ENCODE measurements around the gene GPR55.

Gene GPR55

DNA sequence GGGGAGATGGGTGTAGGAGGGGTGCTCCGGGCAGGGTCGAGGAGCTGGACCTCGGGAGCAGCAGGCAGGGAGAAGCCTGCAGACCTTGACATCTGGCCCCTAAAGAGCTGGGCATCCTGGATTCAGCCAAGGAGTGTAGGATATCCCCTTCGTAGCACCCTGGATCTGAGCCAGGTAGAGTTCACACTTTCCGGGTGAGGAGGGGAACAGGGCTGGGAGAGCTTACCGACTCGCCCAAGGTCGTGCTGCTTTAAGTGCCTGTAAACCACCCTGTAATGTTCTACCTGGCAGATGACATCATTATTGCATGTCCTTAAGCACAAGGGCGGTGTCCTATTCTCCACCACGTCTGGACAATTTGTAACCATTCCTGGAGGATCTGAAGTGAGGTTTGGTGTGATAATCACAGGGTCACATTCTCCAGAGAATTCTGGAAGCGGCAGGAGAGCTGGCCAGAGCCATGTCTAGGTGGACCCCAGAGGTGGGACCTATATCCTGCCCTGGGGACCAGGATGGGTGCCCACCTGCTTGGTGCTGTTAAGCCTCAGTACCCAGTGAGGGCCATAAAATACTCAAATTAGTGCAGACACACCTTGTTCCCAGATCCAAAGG lies 45.7 kb downstream of the GPR55 start:
- peak; percentile 52 for DNase-seq (ENCODE audit: low spot score)

- DNase-seq (ENCODE audit: low spot score) = no peak
These were observed 46.3 kb downstream of the GPR55 start for GRCh38 chr2:230878599-230879188.

- no peak for DNase-seq (ENCODE audit: low spot score)
These were observed 47.1 kb downstream of the GPR55 start for GRCh38 chr2:230877759-230878598.

GRCh38 chr2:230877116-230877758 lies 47.8 kb downstream of the GPR55 start:
- no peak for DNase-seq (ENCODE audit: low spot score)

DNA sequence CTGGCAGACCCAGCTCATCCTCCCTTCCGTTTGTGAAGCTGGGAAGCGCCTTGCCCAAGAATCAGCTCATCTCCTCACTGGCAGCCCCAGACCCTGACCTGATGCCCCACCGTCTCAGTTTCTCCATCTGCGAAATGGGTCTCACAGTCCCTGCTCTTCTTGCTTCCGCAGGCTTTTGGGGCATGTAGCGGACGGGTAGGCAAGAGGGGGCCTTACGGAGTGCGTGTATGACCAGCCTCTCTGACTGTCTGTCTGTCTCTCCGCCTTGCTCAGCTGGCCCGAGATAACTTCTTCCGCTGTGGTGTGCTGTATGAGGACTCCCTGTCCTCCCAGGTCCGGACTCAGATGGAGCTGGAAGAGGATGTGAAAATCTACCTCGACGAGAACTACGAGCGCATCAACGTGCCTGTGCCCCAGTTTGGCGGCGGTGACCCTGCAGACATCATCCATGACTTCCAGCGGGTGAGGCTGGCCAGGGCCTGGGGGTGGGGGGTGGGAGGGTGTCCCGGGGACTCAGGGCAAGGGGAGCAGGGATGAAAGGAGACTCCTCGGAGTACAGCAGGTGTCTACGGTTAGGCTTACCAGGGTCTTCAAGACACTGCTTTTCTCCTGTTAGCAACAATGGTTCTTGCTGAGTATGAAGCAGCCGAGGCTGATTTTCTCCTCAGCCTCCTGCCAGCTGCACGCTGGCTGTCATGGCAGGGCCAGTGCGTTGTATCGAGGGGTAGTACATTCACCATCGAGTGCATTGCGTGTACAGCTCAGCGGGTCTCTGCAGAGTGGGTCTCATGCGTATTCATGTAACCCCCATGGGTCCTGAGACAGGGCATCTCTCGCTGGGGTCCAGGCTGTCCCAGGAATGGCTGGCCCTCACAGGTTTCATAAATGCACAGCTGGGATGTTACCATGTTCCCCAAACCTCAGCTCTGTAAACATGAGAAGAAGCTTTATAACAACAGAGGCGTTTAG lies 49.4 kb downstream of the GPR55 start:
- DNase-seq (ENCODE audit: low spot score) = no peak

DNA sequence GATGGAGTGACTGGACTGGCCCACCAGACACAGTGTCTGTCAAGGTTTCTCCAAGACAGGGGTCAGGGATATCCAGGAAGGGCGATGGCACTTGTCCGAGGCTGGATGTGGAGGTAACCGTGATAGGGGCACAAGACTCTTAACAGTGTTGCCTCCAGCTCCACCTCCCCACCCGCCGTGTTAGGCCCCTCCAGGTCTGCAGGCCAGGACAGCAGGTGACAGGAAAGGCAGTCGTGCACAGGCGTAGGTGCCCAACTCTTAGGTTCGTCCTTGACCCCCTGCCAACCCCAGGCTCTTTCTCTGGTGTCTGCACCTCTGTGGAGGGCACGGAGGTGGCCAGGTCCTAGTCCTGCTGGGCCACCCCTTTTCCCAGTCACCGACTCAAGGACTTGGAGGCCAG lies 50.2 kb downstream of the GPR55 start:
- no peak for DNase-seq (ENCODE audit: low spot score)

DNA sequence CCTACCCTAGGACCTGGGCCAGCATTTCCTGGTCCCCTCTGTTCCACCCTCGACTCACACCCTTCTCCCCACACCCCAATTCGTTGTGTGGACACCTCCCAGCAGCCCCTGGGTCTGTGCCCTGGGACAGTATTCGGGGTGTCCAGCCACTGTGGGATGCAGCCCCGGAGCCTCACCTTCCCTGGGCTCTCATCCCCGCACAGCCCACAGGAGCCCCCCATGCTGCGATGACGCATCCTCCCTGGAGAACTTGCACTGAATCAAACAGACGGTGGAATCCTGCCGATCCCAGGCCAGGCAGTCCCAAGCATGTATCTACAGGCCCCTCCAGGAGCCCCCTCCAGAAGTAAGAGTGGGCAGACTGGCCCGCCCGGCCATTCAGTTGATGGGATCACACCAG lies 50.6 kb downstream of the GPR55 start:
- DNase-seq (ENCODE audit: low spot score) = no peak

DNA sequence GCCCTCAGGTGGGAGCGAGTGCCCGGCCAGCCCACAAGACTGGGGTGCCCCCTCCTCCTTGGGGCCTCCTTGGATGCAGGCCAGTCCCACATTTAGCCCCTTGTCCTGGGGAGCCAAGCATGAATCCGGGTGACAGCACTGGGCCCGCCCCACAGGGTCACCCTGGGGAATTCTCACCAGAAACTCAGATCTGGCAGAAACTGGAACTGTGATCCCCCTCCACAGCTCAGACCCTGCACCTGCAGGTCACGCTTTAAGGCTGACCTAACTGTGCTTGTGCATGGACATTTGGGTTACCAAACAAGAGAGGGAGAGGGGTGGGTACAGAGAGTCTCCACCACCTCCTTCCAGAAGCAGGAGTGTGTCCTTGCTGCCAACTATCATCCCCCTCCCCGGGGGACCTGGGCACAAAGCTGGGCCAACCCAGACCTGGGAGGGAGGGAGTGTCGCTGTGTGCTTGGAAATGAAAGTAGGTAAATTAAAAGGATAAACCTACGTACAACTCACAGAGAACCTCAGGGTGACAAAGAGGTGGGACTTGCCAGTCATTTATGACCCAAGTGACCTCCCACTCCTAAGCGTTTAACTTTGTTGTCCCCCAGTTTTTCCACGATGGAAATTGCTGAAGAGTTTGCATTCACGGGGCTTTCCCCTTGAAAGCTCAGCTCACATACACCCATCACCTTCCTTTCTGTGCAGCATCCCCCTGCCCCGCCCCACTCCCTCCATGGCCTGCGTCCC lies 51.2 kb downstream of the GPR55 start:
- DNase-seq (ENCODE audit: low spot score) = no peak

DNA sequence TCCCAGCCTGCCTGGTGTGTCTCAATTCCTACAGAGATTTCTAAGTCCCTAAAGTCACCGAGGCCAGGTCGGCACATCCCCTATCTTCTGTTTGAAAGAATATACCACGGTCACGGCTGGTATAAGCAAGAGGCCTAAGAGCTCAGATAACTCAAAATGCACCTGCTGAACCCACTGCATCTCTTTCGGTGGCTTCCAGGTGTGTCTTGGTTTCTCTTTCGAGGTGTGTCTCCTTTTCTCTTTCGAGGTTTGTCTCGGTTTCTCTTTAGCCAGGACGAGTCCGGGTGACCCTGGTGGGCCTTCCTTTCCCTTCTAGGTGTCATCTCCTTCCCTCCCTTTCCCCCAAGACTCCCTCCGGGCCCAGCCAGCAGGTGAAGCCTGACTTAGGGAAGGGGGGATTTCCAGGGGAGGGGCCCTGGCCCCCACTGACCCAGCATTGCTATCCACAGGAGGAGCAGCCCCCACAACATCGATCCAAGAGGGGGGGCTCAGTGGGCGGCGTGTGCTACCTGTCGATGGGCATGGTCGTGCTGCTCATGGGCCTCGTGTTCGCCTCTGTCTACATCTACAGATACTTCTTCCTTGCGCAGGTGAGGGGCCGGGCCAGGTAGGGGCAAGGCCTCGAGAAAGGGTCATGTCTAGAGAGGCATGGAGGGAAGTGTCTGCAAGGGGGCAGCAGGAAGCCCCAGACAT lies 51.9 kb downstream of the GPR55 start:
- DNase-seq (ENCODE audit: low spot score) = no peak

- no peak for DNase-seq (ENCODE audit: low spot score)
These were observed 52.7 kb downstream of the GPR55 start for GRCh38 chr2:230872151-230872967.

GRCh38 chr2:230871361-230872150 lies 53.5 kb downstream of the GPR55 start:
- DNase-seq (ENCODE audit: low spot score) = no peak

DNA sequence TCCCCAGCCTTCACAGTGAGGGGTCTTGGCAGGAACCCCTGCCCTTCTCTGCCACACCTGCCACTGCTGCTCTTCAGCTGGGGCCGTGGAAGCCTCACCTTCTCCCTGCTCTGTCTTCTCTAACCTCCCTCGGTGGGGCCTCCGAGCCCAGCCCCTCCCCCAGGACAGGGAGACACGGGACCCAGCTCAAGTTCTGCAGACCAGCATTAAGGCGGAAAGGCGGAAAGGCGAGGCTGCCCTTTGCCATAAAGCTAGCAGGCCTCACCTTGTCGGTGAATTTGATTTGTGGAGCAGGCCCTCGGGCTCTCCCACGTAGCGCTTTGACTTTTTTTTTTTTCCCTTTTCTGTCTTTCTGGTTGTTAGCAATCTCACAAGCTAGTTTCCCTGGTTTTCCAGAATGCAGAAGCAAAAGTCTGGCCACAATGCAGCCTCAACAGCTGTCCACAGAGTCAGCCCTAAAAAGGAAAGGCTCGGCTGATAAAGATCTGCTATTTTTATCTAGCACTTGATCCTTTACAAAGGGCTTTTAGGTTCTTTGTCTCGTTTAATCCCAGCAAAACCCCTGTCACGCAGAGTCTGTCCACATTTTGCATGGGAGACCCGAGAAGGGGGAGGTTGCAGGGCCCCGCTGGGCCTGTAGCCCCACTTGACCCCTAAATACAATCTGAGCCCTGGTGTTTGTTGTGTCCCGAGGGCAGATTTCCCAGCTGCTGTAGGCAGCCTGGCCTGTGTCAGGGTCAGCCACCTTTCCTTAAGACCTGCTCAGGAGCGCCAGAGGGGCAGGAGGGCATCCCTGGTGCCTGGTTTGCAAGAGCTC lies 54.3 kb downstream of the GPR55 start:
- no peak for DNase-seq (ENCODE audit: low spot score)

GRCh38 chr2:230869914-230870543 lies 55.0 kb downstream of the GPR55 start:
- no peak for DNase-seq (ENCODE audit: low spot score)

DNA sequence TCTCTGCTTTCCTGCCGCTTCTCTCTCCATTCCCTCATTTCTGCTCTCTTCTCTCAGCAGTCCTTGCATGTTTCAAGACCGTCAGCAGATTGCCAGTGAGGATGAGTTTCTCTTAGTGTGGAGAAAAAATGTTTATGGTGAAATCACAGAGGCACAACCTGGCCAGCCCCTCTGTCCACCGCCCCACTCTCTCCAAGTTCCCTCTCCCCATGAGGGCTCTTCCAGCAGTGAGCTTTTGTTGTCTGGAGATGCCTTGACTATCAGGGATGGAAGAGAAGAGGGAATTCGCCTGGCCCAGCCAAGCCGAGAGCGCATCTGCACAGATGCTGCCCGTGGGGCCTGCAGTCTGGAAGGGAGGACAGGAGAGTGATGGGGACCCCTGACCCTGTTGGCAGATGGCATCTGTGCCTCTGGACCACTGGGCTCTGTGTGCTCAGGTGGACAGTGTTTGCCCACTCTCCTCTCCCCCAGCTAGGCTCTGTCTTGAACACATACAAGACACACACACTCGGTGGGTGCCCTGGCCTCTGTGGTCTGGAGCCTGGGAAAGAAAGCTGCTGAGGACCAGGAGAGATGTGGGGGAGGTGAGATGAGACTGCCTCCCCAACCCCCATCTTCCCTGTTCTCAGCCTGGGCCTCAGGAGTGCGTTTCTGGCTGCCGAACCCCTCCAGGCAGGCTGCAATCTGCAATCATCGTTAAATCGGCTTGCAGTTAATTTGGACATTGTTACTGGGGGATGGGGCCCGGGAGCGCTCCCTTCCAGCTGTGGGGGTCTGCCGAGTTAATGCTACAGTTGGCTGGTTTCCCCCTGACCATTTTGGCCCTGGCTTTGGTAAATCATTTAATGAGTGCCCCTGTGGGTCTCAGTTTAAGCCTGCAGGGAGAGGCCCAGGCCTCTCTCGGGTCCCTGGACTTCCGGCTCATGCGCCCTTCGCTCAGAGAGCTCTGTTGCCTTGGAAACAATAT lies 55.8 kb downstream of the GPR55 start:
- DNase-seq (ENCODE audit: low spot score) = no peak

- DNase-seq (ENCODE audit: low spot score) = no peak
These were observed 56.7 kb downstream of the GPR55 start for GRCh38 chr2:230868161-230868946.
